BLaER1 (cell line): ENCODE data around the gene DNAJB5.

ENCODE experiments used
- H3K27ac ChIP-seq: shearing (Covaris generic); formaldehyde crosslinking; 2 replicates; pipeline ENCODE4 v1.8.1; 2022
- H3K27me3 ChIP-seq: shearing (Covaris generic); formaldehyde crosslinking; 2 replicates; pipeline ENCODE4 v1.8.1; 2022
- H3K36me3 ChIP-seq: shearing (Covaris generic); formaldehyde crosslinking; 2 replicates; pipeline ENCODE4 v1.8.1; 2022
- H3K4me1 ChIP-seq: shearing (Covaris generic); formaldehyde crosslinking; 2 replicates; pipeline ENCODE4 v1.8.1; 2022
- H3K4me2 ChIP-seq: shearing (Covaris generic); formaldehyde crosslinking; 2 replicates; pipeline ENCODE4 v1.8.1; 2022
- H3K4me3 ChIP-seq: shearing (Covaris generic); formaldehyde crosslinking; 2 replicates; pipeline ENCODE4 v1.8.1; 2022
- H3K9ac ChIP-seq: shearing (Covaris generic); formaldehyde crosslinking; 2 replicates; pipeline ENCODE4 v1.8.1; 2022
- H3K9me3 ChIP-seq: shearing (Covaris generic); formaldehyde crosslinking; 2 replicates; pipeline ENCODE4 v1.8.1; 2022
- H4K20me1 ChIP-seq: shearing (Covaris generic); formaldehyde crosslinking; 2 replicates; pipeline ENCODE4 v1.8.1; 2022
- Cebpa-rat ChIP-seq: shearing (Covaris generic); IDR thresholded peaks from 2 replicates; pipeline ENCODE4 v1.8.1; 2022

Gene DNAJB5

GRCh38 chr9:34961574-34962490 lies 27.7 kb upstream of the DNAJB5 start:
- Histone ChIP-seq H3K4me1 (peaks cover 4% of the 10 kb centered on the region; the same call in 1 of the 2 replicates), H3K4me3 (no peak overlapping the region)

GRCh38 chr9:34962546-34962945 lies 27.0 kb upstream of the DNAJB5 start:
- no peak for TF ChIP-seq Cebpa-rat
- no peak overlapping the region for H3K4me2 ChIP-seq
- H3K36me3 ChIP-seq = no peaks in the 10 kb centered on the region
- H3K9ac ChIP-seq = no peak overlapping the region
- H3K27ac ChIP-seq = no peak overlapping the region
- H3K4me3 ChIP-seq = no peak overlapping the region
- H3K4me1 ChIP-seq = peaks cover 4% of the 10 kb centered on the region; the same call in 1 of the 2 replicates
- H4K20me1 ChIP-seq = 0 out of 2 replicates have a peak, but pooled peaks cover 5% of the 10 kb centered on the region
- peaks cover 25% of the 10 kb centered on the region for H3K27me3 ChIP-seq
- H3K9me3 ChIP-seq = no peaks in the 10 kb centered on the region

More at GRCh38 chr9:34961574-34962490, 27.7 kb upstream of the DNAJB5 start:
- no peak overlapping the region for H3K27ac ChIP-seq
- H3K9ac ChIP-seq = no peak overlapping the region
- no peaks in the 10 kb centered on the region for H3K36me3 ChIP-seq
- no peaks in the 10 kb centered on the region for H3K9me3 ChIP-seq
- TF ChIP-seq Cebpa-rat = no peak
- H3K27me3 ChIP-seq = peaks cover 32% of the 10 kb centered on the region
- H3K4me2 ChIP-seq = no peak overlapping the region
- 0 out of 2 replicates have a peak, but pooled peaks cover 5% of the 10 kb centered on the region for H4K20me1 ChIP-seq

GRCh38 chr9:34963552-34963951 lies 26.0 kb upstream of the DNAJB5 start:
- Histone ChIP-seq H4K20me1 (0 out of 2 replicates have a peak, but pooled peaks cover 3% of the 10 kb centered on the region), H3K27ac (no peak overlapping the region), H3K9me3 (no peaks in the 10 kb centered on the region), H3K27me3 (peaks cover 15% of the 10 kb centered on the region), H3K36me3 (no peaks in the 10 kb centered on the region), H3K4me2 (no peak overlapping the region), H3K9ac (no peak overlapping the region), H3K4me3 (no peak overlapping the region), H3K4me1 (peaks cover under 1% of the 10 kb centered on the region; the same call in 1 of the 2 replicates)
- TF ChIP-seq Cebpa-rat = no peak

- Histone ChIP-seq H3K36me3 (no peaks in the 10 kb centered on the region), H4K20me1 (no peaks in the 10 kb centered on the region), H3K27me3 (peaks cover 6% of the 10 kb centered on the region; the same call in 1 of the 2 replicates), H3K9ac (no peak overlapping the region), H3K4me1 (no peaks in the 10 kb centered on the region), H3K9me3 (no peaks in the 10 kb centered on the region), H3K4me2 (no peak overlapping the region), H3K4me3 (no peak overlapping the region), H3K27ac (no peak overlapping the region)
- TF ChIP-seq Cebpa-rat = no peak
Measured at GRCh38 chr9:34964458-34964857, 25.1 kb upstream of the DNAJB5 start.

- Histone ChIP-seq H3K4me3 (no peak overlapping the region), H3K36me3 (no peaks in the 10 kb centered on the region), H3K4me1 (no peaks in the 10 kb centered on the region), H3K27ac (no peak overlapping the region), H4K20me1 (no peaks in the 10 kb centered on the region), H3K27me3 (no peaks in the 10 kb centered on the region), H3K9ac (no peak overlapping the region), H3K9me3 (no peaks in the 10 kb centered on the region), H3K4me2 (no peak overlapping the region)
- no peak for TF ChIP-seq Cebpa-rat
Measured at GRCh38 chr9:34971146-34971811, 18.3 kb upstream of the DNAJB5 start.

GRCh38 chr9:34974664-34975063 lies 14.9 kb upstream of the DNAJB5 start:
- H3K4me1 ChIP-seq = no peaks in the 10 kb centered on the region
- no peak for TF ChIP-seq Cebpa-rat
- no peaks in the 10 kb centered on the region for H4K20me1 ChIP-seq
- H3K9me3 ChIP-seq = no peaks in the 10 kb centered on the region
- H3K4me2 ChIP-seq = no peak overlapping the region
- H3K9ac ChIP-seq = no peak overlapping the region
- H3K27me3 ChIP-seq = no peaks in the 10 kb centered on the region
- no peak overlapping the region for H3K27ac ChIP-seq
- no peaks in the 10 kb centered on the region for H3K36me3 ChIP-seq
- H3K4me3 ChIP-seq = no peak overlapping the region

GRCh38 chr9:34976441-34976840 lies 13.1 kb upstream of the DNAJB5 start:
- no peaks in the 10 kb centered on the region for H4K20me1 ChIP-seq
- no peak overlapping the region for H3K4me2 ChIP-seq
- H3K9ac ChIP-seq = no peak overlapping the region
- H3K27me3 ChIP-seq = no peaks in the 10 kb centered on the region
- H3K9me3 ChIP-seq = no peaks in the 10 kb centered on the region
- no peak overlapping the region for H3K27ac ChIP-seq
- no peak overlapping the region for H3K4me3 ChIP-seq
- TF ChIP-seq Cebpa-rat = no peak
- H3K4me1 ChIP-seq = no peaks in the 10 kb centered on the region
- H3K36me3 ChIP-seq = no peaks in the 10 kb centered on the region

- no peak overlapping the region for H3K27ac ChIP-seq
- no peaks in the 10 kb centered on the region for H4K20me1 ChIP-seq
- peaks cover under 1% of the 10 kb centered on the region; the same call in 1 of the 2 replicates for H3K4me1 ChIP-seq
- H3K36me3 ChIP-seq = no peaks in the 10 kb centered on the region
- no peaks in the 10 kb centered on the region for H3K9me3 ChIP-seq
- no peaks in the 10 kb centered on the region for H3K27me3 ChIP-seq
- no peak overlapping the region for H3K9ac ChIP-seq
- H3K4me2 ChIP-seq = no peak overlapping the region
- TF ChIP-seq Cebpa-rat = no peak
- H3K4me3 ChIP-seq = no peak overlapping the region
Measured at GRCh38 chr9:34976992-34977391, 12.6 kb upstream of the DNAJB5 start.

- H3K27me3 ChIP-seq = no peaks in the 10 kb centered on the region
- H3K4me1 ChIP-seq = peaks cover 20% of the 10 kb centered on the region
Measured at GRCh38 chr9:34980181-34980761, 9.3 kb upstream of the DNAJB5 start.

More at GRCh38 chr9:34980181-34980761, 9.3 kb upstream of the DNAJB5 start:
- no peak overlapping the region for H3K27ac ChIP-seq
- no peaks in the 10 kb centered on the region for H3K36me3 ChIP-seq
- no peaks in the 10 kb centered on the region for H4K20me1 ChIP-seq
- no peak overlapping the region for H3K4me2 ChIP-seq
- H3K4me3 ChIP-seq = no peak overlapping the region
- TF ChIP-seq Cebpa-rat = no peak
- no peak overlapping the region for H3K9ac ChIP-seq
- no peaks in the 10 kb centered on the region for H3K9me3 ChIP-seq
